ENCODE data around the gene C1QTNF6. TPM values are rescaled to one million over a fixed set of nuclear protein-coding genes. Genes with fewer than 3 reads are reported as not detected.

C1QTNF6 gene
- total RNA-seq, 1 experiment from 2014 or later: 7.4 TPM

DNA sequence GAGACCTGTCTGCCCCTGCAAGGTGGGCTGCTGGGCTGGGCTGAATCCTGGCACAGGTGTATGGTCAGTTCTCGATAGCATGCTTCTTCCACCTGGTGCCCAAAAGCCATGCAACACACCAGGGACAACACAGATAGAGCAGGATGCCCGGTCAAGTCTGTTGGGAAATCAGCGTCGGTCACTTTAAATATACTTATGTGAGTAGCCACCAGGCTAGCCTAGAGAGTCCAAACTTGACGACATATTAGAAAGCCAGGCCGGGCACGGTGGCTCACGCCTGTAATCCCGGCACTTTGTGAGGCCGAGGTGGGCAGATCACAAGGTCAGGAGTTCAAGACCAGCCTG, 8.9 kb downstream of the C1QTNF6 start:
- no peak overlapping the region for H3K27ac Mint-ChIP-seq (ENCODE audit: unreplicated experiment)
- H3K27me3 Mint-ChIP-seq (ENCODE audit: insufficient read depth, unreplicated experiment): no peaks in the 10 kb centered on the region

DNA sequence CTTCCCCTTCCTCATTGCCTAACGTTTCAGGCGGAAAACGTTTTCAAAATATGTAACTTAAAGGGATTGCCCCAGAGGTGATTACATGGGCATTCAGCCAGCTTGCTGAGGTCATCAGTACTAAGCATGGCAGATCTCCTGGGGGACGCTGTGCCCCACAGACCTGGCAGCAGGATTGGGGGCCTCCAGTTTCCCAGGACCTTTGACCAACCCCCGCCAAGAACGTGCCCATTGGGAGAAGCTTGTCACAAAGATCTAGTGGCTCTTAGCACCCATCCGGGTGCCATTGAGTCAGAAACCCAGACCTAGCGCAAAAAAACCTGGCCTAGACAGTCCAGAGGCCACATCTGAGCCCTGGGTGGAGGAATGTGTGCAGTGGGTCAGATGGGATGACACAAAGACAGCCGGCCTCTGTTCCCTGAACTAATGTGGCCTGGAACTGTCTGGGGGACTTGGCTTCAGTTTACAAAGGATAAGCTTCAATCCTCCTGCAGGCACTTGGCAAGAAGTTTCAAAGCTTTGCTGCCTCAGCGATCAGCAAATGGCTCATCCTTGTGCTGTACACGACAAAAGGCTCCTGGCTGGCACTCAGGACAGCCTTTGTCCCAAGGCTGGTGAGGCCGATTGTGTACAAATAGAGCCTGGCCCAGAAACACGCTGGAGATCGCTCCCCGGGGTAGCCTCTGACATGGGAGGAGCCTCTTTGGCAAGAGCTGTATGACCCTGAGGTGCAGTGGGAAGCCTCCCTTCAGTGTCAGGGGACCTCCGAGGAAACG, 9.5 kb downstream of the C1QTNF6 start:
- CTCF ChIA-PET: interaction anchor here (1.6 kb wide), 1 partner anchor 21 kb away, joined by 8 read pairs; no protein-coding TSS in a partner anchor
- Histone ChIP-seq H3K4me3 (ENCODE audit: low read depth, low read length) (no peak overlapping the region), H3K9me3 (no peaks in the 10 kb centered on the region), H3K27me3 (replicated peaks; ENCODE audit: control insufficient read depth, insufficient read depth, low read length) (no peaks in the 10 kb centered on the region), H3K4me1 (peaks cover 9% of the 10 kb centered on the region; the same call in 1 of the 2 replicates), H3K36me3 (ENCODE audit: control insufficient read depth, insufficient read depth, low read length) (no peaks in the 10 kb centered on the region)
- BruUV-seq (replicated peaks): no TSS peak
- TF ChIP-seq, protein P1, sequence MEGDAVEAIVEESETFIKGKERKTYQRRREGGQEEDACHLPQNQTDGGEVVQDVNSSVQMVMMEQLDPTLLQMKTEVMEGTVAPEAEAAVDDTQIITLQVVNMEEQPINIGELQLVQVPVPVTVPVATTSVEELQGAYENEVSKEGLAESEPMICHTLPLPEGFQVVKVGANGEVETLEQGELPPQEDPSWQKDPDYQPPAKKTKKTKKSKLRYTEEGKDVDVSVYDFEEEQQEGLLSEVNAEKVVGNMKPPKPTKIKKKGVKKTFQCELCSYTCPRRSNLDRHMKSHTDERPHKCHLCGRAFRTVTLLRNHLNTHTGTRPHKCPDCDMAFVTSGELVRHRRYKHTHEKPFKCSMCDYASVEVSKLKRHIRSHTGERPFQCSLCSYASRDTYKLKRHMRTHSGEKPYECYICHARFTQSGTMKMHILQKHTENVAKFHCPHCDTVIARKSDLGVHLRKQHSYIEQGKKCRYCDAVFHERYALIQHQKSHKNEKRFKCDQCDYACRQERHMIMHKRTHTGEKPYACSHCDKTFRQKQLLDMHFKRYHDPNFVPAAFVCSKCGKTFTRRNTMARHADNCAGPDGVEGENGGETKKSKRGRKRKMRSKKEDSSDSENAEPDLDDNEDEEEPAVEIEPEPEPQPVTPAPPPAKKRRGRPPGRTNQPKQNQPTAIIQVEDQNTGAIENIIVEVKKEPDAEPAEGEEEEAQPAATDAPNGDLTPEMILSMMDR (IDR thresholded peaks at IDR 0.05; ENCODE audit: insufficient read depth in 1 of 2, low read depth in 1 of 2, low read length in 1 of 2, severe bottlenecking in 1 of 2, unreplicated experiment in 1 of 2): no peak
- Mint-ChIP-seq H3K27ac (ENCODE audit: unreplicated experiment) (no peak overlapping the region), H3K27me3 (ENCODE audit: insufficient read depth, unreplicated experiment) (no peaks in the 10 kb centered on the region), H3K9me3 (ENCODE audit: unreplicated experiment) (no peaks in the 10 kb centered on the region), H3K36me3 (ENCODE audit: insufficient read depth, unreplicated experiment) (peaks cover 2% of the 10 kb centered on the region), H3K4me1 (ENCODE audit: low read depth, unreplicated experiment) (no peaks in the 10 kb centered on the region), H3K4me3 (ENCODE audit: unreplicated experiment) (no peak overlapping the region)
- DNase-seq: no peak
- intact Hi-C loops (cut with micrococcal nuclease; ENCODE audit: unreplicated experiment): no loop called here
- POLR2A ChIA-PET: no interaction called here

More for the DNA sequence above, 8.9 kb downstream of the C1QTNF6 start:
- no peaks in the 10 kb centered on the region for H3K4me1 Mint-ChIP-seq (ENCODE audit: low read depth, unreplicated experiment)
- DNase-seq: no peak
- CTCF ChIA-PET: interaction anchor here (1.6 kb wide), 1 partner anchor 20 kb away, joined by 8 read pairs; no protein-coding TSS in a partner anchor
- POLR2A ChIA-PET: no interaction called here
- no peaks in the 10 kb centered on the region for H3K9me3 ChIP-seq
- H3K4me3 Mint-ChIP-seq (ENCODE audit: unreplicated experiment): no peak overlapping the region
- no peaks in the 10 kb centered on the region for H3K36me3 ChIP-seq (ENCODE audit: control insufficient read depth, insufficient read depth, low read length)
- H3K9me3 Mint-ChIP-seq (ENCODE audit: unreplicated experiment): no peaks in the 10 kb centered on the region
- peaks cover 5% of the 10 kb centered on the region for H3K36me3 Mint-ChIP-seq (ENCODE audit: insufficient read depth, unreplicated experiment)
- H3K27me3 ChIP-seq (replicated peaks; ENCODE audit: control insufficient read depth, insufficient read depth, low read length): no peaks in the 10 kb centered on the region
- no peak overlapping the region for H3K4me3 ChIP-seq (ENCODE audit: low read depth, low read length)
- BruUV-seq (replicated peaks): no TSS peak
- TF ChIP-seq, protein P1 (IDR thresholded peaks at IDR 0.05; ENCODE audit: insufficient read depth in 1 of 2, low read depth in 1 of 2, low read length in 1 of 2, severe bottlenecking in 1 of 2, unreplicated experiment in 1 of 2): no peak
- intact Hi-C loops (cut with micrococcal nuclease; ENCODE audit: unreplicated experiment): no loop called here
- H3K4me1 ChIP-seq: peaks cover 9% of the 10 kb centered on the region; the same call in 1 of the 2 replicates

DNA sequence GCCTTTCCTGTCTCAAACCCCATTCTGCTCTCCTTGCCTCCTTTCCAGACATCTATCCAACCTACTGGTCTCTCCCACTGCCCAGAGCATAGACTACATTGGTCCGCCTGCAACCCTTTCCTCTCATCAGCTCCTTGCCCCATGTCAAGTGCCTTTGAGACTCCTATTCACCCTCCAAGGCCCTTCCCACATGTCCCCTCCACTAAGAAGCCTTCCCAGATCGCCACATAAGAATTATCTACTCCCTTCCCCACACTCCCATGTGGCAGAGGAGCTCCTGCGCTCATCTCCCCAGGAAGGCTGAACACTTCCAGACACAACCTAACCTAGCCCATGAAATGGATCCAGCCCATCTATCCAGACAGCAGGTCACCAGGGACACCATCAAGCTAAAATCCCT, 10.3 kb downstream of the C1QTNF6 start:
- Histone ChIP-seq H3K27me3 (replicated peaks; ENCODE audit: control insufficient read depth, insufficient read depth, low read length) (no peaks in the 10 kb centered on the region), H3K4me1 (peaks cover 9% of the 10 kb centered on the region; the same call in 1 of the 2 replicates), H3K36me3 (ENCODE audit: control insufficient read depth, insufficient read depth, low read length) (no peaks in the 10 kb centered on the region), H3K4me3 (ENCODE audit: low read depth, low read length) (no peak overlapping the region), H3K9me3 (no peaks in the 10 kb centered on the region)
- intact Hi-C loops (cut with micrococcal nuclease; ENCODE audit: unreplicated experiment): no loop called here
- Mint-ChIP-seq H3K4me3 (ENCODE audit: unreplicated experiment) (no peak overlapping the region), H3K27me3 (ENCODE audit: insufficient read depth, unreplicated experiment) (no peaks in the 10 kb centered on the region), H3K9me3 (ENCODE audit: unreplicated experiment) (no peaks in the 10 kb centered on the region), H3K36me3 (ENCODE audit: insufficient read depth, unreplicated experiment) (no peaks in the 10 kb centered on the region), H3K27ac (ENCODE audit: unreplicated experiment) (no peak overlapping the region), H3K4me1 (ENCODE audit: low read depth, unreplicated experiment) (no peaks in the 10 kb centered on the region)
- ChIA-PET POLR2A (no interaction called here), CTCF (interaction anchor here (1.6 kb wide), 1 partner anchor 22 kb away, joined by 8 read pairs; no protein-coding TSS in a partner anchor)
- BruUV-seq (replicated peaks): no TSS peak
- no peak for DNase-seq
- TF ChIP-seq, protein P1 (IDR thresholded peaks at IDR 0.05; ENCODE audit: insufficient read depth in 1 of 2, low read depth in 1 of 2, low read length in 1 of 2, severe bottlenecking in 1 of 2, unreplicated experiment in 1 of 2): no peak
